ENCODE data around the gene RARRES2. TPM values are rescaled to one million over a fixed set of nuclear protein-coding genes. Genes with fewer than 3 reads are reported as not detected.

RARRES2 gene
- total RNA-seq, 1 experiment from 2014 or later = not detected

Other genes with a start within 250 kb of the RARRES2 start
- gene LRRC61, start 18.3 kb downstream of the RARRES2 start, total RNA-seq (2014; rRNA removed; shearing (Covaris generic)) = not detected in 2 replicates
- not detected in 2 replicates for gene ACTR3C, start 18.1 kb downstream of the RARRES2 start, total RNA-seq (2014; rRNA removed; shearing (Covaris generic))
- 131 TPM in 2 replicates for gene REPIN1, start 27.2 kb upstream of the RARRES2 start, total RNA-seq (2014; rRNA removed; shearing (Covaris generic))
- 10.4 and 10.5 TPM in 2 replicates for gene ZNF775, start 37.7 kb upstream of the RARRES2 start, total RNA-seq (2014; rRNA removed; shearing (Covaris generic))
- not detected in 2 replicates for gene GIMAP8, start 109.0 kb upstream of the RARRES2 start, total RNA-seq (2014; rRNA removed; shearing (Covaris generic))
- not detected in 2 replicates for gene GIMAP7, start 173.2 kb upstream of the RARRES2 start, total RNA-seq (2014; rRNA removed; shearing (Covaris generic))
- gene GIMAP4, start 225.8 kb upstream of the RARRES2 start, total RNA-seq (2014; rRNA removed; shearing (Covaris generic)) = not detected in 2 replicates